Pons (tissue), 1 donor: ENCODE data around the gene IFI30.

Source experiments
- DNase-seq: peaks from one replicate; pipeline ENCODE4 v3.0.0-alpha.2; 2016; ENCODE audit warnings: low spot score

The IFI30 gene

GRCh38 chr19:18173572-18174288, at the start of gene IFI30:
Gene IFI30, plus strand, starts transcription at chr19:18173813. Its CDS starts 29 bp downstream, at chr19:18173842.
- peak; percentile 59 for DNase-seq

GRCh38 chr19:18123819-18124218, 49.8 kb upstream of the IFI30 start:
- no peak for DNase-seq

- no peak for DNase-seq
These were observed 47.5 kb upstream of the IFI30 start for GRCh38 chr19:18126097-18126496.

- no peak for DNase-seq
These were observed 45.6 kb upstream of the IFI30 start for GRCh38 chr19:18128044-18128443.

- no peak for DNase-seq
These were observed 44.8 kb upstream of the IFI30 start for GRCh38 chr19:18128805-18129204.

GRCh38 chr19:18130523-18131242, 42.9 kb upstream of the IFI30 start:
- no peak for DNase-seq

GRCh38 chr19:18131841-18132596, 41.6 kb upstream of the IFI30 start:
- no peak for DNase-seq

GRCh38 chr19:18135712-18136584, 37.7 kb upstream of the IFI30 start:
- no peak for DNase-seq

- DNase-seq, result no peak
These were observed 36.4 kb upstream of the IFI30 start for GRCh38 chr19:18137242-18137641.

GRCh38 chr19:18137657-18138339, 35.8 kb upstream of the IFI30 start:
- no peak for DNase-seq

GRCh38 chr19:18140473-18140872, 33.1 kb upstream of the IFI30 start:
- DNase-seq, result no peak

- no peak for DNase-seq
These were observed 32.6 kb upstream of the IFI30 start for GRCh38 chr19:18141031-18141430.

- no peak for DNase-seq
These were observed 29.7 kb upstream of the IFI30 start for GRCh38 chr19:18143902-18144301.

GRCh38 chr19:18144361-18144760, 29.3 kb upstream of the IFI30 start:
- no peak for DNase-seq

- no peak for DNase-seq
These were observed 28.7 kb upstream of the IFI30 start for GRCh38 chr19:18144906-18145305.

- no peak for DNase-seq
These were observed 28.1 kb upstream of the IFI30 start for GRCh38 chr19:18145391-18145999.

GRCh38 chr19:18147396-18147795, 26.2 kb upstream of the IFI30 start:
- DNase-seq, result no peak

- DNase-seq, result no peak
These were observed 24.0 kb upstream of the IFI30 start for GRCh38 chr19:18149596-18149975.

GRCh38 chr19:18150776-18151624, 22.6 kb upstream of the IFI30 start:
- DNase-seq, result no peak

GRCh38 chr19:18152442-18152816, 21.2 kb upstream of the IFI30 start:
- peak; percentile 97 for DNase-seq
